NCI-H1694 (cell line): Measurements from ENCODE around the gene UBA5.
"Not testable (repeated sequence)": the region's sequence is repeated elsewhere in the genome, so short reads cannot be mapped to it uniquely, and the experiment has no call there.

Experiments
- DNase-seq: peaks from one replicate; lab custom pipeline; 2025; lab: John Stamatoyannopoulos, UW

Gene UBA5

DNA sequence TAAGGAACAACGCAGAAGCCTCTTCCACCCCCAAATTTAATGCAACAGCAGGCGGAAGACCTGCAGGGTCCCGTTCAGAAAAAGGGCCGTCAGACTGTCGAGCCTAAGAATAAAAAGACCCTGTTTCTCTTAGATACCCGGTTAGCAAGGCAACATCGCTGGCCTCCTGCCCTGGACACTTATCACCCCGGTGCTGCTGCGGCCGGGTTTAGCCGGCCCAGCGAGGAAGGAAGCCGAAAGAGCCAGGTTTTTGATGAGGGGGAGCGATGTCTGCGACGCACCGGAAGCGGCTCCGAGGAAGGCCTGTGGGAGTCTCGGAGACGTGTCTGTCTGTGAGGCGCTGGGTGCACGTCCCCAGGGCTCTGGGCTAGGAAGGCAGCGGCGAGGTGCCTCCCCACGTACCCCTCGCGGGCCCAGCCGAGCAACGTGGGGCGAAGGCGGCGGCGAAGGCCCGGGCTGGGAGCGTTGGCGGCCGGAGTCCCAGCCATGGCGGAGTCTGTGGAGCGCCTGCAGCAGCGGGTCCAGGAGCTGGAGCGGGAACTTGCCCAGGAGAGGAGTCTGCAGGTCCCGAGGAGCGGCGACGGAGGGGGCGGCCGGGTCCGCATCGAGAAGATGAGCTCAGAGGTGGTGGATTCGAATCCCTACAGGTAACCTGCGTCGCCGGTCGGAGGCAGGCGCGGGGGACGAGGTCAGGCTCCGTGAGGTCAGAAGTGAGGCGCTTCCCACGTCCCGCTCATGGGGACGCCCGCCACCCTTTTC, at the start of gene UBA5:
TSS of gene UBA5 (plus strand) at position 278 of the 759 bp plus-strand sequence. CDS start at position 487, 209 bp downstream.
- peak; percentile 55 for DNase-seq

DNA sequence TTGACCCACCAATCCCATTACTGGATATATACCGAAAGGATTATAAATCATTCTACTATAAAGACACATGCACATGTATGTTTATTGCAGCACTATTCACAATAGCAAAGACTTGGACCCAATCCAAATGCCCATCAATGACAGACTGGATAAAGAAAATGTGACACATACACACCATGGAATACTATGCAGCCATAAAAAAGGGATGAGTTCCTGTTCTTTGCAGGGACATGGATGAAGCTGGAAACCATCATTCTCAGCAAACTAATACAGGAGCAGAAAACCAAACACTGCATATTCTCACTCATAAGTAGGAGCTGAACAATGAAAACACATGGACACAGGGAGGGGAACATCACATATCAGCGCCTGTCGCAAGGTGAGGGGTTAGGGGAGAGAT, 44.8 kb upstream of the UBA5 start:
- DNase-seq: not testable (repeated sequence)

DNA sequence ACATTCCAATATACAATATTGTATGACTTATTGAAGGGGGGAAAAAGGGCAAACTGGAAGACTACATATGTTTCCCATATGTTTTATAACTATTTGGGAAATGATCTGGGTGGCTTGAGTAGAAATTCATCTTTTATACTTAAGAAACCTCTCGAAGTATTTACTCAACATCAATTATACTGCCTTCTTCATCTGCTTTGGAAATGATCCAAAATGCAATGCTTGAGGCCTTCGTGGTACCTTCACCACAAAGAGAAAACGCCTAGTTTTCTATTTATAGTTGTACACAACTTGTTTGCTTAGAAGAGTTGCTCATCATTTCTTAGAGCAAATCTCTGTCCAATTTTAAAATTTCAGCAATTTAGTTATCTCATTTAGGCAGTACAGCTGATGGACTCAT, 44.2 kb upstream of the UBA5 start:
- DNase-seq: no peak

DNA sequence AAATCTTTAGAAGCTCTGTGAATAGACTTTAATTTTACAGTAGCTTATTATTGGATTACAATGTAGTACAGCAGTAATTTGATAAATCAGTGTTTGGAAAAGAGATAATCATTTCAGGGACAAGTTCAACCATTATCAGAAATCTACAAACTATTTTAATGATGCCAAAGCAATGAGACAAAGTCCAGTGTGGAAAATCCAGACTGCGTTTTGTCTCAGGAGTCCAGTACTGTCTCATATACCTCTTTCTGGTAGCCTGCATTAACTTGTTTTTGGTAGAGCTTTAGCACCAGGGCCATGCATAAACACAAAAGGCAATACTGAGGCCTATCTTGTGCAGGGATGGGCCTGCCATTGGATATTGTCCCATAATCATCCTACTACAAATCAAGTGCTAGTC, 43.3 kb upstream of the UBA5 start:
- no peak for DNase-seq

DNA sequence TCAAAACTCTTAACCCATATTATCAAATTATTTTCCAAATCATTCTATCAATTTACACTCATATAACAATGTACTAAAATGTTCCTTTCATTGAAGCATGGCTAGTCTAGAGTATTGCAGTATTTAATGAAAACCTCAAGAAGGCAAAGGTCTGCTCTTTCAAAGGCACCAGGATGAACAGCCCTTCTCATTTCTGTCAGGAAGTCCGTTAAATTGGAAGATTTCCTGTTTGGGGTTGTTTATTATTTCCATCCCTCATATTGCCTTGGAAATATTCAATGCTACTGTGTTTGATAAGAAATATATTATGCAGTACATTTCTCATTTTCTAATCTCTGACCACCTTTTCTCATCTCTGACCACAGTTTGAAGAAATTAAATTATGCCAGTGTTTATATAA, 38.0 kb upstream of the UBA5 start:
- no peak for DNase-seq

DNA sequence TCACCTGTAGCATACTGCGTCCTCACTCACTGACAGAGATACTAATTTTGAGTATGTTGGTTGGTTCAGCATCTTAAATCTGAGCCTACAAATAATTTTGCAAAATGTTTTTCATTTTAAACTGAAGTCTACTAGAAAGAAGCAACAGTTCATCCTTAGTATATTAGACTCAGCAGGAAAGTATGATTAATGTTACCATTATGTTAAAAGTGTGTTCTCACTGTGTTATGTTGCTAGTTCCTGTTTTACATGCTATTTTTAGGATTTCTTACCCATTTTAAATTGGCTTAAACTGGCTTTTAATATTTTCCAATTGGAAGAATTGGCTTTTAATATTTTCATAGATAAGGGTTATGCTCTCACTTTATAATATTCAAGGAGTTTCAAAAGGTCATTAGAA, 37.4 kb upstream of the UBA5 start:
- no peak for DNase-seq

DNA sequence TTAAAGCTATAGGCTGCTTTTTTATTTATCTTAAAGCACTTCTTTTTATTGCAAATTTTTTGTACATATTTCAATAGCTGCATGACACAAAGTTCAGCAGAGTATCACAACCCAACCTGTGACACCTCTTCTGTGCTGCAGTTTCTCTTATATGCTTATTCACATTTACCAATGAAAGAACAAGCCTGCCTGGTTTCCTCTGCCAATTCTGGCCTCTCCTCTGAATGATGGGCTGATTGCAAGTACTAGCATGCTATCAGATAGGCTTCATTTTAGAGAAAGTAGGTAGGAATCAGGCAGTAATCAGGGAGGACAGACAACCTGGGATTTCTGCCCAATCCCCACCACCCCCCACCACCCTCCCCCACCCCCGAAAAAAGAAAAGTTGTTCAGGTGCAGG, 36.5 kb upstream of the UBA5 start:
- DNase-seq: no peak

DNA sequence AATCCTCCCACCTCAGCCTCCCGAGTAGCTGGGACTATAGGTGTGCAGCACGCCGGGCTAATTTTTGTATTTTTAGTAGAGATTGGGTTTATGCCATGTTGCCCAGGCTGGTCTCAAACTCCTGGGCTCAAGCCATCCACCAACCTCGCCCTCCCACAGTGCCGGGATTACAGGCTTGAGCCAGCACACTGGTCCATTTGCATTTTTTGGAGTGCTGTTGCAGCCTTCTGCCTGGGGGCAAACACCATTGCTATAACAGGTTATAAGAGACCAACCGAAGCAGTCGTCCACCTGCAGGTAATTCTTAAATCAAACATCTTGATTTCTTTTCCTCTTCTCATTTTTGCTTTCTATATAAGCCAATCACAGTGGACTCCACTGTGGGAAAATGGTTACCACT, 35.3 kb upstream of the UBA5 start:
- DNase-seq: no peak

DNA sequence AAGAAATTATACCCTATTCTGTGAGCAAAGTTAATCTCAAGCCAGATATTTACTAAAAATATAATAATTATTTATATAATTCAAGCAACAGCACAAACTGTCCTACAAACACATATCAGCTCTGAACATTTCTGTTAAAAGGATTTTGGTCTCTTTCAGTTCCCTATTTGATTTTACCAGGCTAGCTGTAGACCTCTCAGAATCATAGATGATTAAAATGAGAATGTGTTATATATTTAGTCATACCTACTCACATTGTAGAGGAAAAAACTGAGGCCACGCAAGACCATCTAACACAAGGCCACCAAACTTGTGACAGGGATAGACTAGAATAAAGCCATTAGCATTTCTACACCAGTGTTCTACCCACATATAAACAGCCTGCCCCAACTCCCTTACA, 34.5 kb upstream of the UBA5 start:
- no peak for DNase-seq

DNA sequence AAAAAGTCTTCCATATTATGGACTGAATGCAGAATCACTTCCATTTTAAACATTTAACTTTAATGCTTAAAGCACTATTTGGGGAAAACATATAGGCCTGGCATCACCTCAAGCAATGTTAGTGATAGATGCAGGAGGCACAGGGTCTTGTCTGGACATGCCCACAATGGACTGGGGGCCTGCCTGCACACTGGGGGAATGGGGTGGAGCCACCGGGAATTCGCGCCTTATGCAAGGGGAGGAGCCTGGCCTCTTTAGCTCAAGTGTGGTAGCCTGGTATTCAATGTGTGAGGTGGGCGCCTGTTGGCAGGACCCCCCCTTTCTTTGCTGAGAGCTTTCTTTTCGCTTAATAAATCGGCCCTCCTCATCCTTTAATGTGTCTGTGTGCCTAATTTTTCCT, 33.2 kb upstream of the UBA5 start:
- DNase-seq: no peak

DNA sequence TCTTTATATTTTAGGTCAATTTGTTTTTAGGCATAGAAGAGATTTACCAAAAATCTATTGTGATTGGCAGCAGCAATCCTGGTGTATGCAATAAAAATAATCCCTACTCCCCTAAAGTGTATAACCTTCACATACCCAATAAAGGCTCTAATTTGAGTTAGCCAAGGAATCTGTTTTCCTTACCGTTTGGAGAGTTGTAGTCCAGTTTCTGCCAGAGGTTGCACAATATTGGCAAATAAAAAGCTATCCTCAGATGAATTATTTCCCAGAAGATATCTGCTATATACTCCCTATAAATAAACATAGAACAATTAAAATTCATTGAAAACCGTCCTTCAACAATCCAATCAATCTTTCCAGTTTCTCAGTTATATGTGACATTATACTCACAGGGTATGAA, 32.0 kb upstream of the UBA5 start:
- DNase-seq: no peak

DNA sequence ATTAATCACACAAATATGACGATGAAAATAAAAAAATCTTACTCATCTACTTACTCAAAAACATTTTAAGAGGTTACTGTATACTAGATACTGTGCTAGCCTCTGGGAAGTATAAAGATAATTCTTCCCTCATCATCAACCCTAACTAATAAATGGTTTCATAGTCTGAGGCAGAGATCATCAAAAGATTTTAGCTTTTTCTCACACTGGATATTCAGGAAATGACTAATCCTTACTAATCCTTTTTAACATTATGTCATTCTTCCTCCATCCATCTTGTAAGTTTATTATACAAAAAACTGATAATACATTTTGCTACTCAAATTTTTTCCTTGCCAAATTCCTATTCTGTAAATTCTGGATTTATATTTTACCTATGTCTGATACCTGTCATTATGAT, 30.2 kb upstream of the UBA5 start:
- DNase-seq: no peak

DNA sequence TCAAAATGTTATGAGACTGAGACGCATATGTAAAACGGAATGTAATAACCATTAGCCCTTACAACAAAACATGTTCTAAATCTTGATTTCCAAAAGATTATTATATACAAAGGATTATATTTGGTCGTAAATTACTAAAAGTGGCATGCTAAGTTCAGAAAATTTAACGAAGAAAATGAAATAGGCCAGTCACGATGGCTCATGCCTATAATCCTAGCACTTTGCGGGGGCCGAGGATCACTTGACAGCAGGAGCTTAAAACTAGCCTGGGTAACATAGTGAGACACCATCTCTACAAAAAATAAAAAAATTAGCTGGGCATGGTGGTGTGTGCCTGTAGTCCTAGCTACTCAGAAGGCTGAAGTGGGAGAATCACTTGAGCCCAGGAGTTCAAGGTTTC, 29.5 kb upstream of the UBA5 start:
- DNase-seq: no peak

DNA sequence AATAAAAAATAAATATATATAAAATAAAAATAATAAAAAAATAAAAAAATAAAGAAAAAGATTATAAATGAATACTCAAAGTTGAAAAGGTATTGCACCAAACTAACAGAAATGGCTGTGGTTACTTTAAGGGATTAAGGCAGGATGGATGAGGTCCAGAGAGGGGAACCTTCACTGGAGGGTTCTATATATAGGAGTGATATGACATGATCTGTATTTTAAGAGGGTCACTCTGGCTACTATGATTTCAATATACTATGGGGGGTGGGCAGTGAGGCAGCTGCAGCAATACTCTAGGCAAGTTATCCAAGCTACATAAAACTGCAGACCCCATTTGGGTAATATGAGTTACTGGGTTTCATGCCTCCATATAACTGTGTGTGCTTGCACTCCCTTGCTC, 25.1 kb upstream of the UBA5 start:
- no peak for DNase-seq

DNA sequence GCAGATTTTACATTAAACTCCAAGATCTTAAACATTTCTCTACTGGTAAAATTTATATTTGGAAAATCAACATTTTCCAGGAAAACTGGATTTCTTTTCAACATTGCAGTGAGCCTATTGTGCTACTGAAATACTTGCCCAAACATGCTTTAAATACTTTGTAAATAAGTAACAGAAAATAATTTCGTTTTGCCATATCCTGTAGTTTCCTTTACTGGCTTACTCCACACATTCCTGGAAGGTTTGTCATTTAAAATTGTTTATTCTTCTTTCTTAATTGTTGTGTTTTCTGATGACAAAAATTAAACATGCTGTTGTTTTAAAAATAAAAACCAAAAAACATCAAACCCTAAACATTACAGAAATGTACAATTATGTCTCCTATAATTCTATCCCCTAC, 22.5 kb upstream of the UBA5 start:
- no peak for DNase-seq

DNA sequence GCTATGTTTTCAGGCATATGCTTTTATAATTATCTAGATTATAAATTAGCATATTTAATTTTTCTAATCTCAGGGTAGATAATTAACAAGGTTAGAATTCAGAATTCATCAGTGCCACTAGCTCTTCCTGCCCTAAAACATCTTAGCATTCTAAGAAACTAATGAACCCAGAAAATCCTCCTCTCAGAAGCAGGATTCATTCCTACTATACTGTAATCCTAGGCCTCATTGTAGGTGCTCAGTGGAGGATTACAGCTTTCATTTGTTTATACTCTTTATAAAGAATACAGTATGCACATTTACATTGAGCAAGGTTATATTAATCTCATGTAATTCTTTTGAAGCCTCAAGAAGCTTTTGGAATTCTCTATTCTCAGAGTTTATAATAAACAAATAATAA, 21.4 kb upstream of the UBA5 start:
- no peak for DNase-seq

DNA sequence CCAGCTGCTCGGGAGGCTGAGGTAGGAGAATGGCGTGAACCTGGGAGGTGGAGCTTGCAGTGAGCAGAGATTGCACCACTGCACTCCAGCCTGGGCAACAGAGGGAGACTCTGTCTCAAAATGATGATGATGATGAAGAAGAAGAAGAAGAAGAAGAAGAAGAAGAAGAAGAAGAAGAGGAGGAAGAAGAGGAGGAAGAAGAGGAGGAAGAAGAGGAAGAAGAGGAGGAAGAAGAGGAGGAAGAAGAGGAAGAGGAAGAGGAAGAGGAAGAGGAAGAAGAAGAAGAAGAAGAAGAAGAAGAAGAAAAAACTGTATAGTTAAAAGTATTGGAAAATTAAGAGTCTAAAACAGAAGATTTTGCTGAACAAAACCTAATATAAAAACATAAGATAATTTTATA, 18.7 kb upstream of the UBA5 start:
- not testable (repeated sequence) for DNase-seq

DNA sequence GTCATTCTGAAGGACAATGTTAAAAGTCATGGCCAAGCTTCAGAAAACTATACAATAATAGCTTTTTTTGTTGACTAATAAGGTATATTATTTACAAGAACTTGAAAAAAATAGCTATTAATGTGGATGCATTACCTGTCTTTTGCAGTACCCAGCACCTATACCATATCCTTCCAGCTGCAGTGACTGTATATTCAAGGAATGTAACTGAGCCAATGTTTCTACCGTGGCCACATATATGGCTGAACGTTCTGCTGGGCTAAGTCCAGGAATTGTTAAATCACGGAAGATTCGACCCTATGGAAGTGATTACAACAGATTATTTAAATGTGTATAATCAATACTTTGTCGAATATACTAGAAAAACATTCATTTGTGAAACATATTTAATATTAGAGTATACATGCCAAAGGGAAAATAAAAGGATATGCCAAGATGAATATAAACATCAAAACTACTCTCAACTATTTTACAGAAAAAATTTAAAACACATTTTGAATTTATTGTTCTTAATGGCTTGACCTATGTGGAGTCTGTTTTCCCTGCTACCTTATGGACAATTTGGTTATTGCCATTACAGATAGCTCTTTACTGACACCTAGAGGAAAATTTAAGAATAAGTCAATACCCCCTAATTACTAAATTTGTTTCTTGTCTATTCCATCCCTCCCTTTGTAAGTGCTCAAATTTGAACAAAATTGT, 18.1 kb upstream of the UBA5 start:
- peak; percentile 26 for DNase-seq

DNA sequence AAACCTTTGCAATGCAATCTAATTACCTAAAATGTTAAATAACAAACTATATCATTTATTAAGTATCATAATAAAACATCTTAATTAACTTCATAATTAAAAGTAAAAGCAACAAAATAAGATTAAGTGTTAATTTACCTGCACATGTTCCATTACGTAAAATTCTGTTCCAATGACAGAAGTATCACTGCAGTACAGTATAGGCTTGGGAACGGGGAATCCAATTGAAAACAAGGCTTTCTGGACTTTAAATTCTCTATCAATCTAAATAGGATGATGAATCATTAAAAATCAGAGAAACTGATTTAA, 17.6 kb upstream of the UBA5 start:
- no peak for DNase-seq

DNA sequence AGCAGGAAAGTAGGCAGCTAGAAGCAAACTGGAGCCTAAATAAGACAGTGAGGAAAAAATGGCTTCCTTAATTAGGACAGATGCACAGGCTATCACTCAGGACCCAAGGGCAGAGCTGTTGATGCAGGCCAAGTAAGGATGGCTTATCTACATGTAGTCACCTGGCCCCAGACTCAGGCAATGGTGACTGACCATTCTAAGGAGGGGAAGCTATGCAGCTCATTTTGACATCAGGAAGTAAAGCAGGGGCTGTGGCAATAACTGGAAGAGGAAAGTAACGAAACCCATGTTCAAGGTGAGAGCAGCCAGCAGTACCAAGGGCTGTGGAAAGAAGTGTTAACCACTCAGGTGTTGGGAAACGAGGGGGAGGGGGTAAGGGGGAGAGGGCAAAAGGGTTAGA, 16.8 kb upstream of the UBA5 start:
- no peak for DNase-seq

DNA sequence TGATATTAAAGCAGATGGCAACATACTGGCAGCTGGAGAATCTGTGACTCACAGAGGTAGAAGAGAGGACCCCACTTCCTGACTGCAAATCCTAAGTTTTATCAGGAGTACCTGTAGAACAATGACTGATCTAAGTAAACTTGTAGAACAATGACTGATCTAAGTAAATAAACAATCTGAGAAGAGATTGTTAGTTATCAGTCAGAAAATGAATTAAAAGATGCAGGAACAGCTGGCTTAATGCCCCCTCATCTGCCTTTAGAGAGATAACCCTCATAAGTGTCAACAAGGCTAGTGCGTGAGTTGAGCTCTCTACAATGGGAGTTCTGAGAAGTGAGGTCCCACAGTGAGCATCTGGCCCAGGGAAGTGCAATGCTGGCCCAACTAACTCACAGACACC, 15.1 kb upstream of the UBA5 start:
- DNase-seq: no peak

DNA sequence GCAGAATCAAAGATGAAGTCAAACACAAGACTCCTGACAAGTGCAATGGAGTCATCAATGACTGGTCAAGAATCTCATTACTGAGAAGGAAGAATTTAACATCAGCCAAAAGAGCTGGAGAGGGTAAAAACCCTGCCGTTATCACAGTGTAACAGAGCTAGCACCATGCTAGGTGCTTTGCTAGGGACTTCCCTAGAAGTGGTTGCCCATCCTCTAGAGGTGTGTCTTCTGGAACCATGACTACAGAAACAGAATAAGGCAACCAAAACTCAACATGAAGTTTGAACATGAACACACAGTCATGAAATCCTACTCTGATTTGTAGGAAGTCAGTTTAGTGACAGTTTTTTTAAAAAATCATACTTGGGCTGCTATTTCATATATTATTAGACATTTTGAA, 10.0 kb upstream of the UBA5 start:
- DNase-seq: no peak

DNA sequence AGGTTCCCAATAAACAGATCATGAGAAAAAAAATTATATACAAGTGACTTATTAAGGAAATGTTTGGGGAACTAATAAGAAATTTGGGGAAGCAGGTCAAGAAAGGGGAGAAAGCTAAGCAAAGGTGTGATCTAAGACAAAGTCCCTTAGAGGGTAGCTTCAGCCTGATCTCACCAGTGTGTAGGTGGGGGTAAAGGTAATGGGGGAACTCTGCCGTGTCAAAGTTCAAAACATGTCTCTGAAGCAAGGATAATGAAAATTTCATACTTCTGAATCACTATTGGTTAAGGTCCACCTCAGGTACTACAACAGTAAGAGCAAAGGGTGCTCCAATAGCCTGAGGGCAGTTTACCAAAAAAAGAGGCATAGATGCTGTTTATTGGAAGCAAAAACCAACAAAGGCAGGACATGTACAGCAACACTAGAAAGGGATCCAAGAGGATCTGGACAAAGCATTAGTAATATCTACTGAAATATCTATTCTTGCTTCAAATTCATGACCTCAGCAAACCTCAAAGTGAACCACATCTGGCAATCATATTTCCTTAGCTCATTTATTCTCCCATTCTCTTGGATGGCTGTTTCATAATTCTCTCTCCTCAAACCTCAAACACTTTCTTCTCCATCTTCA, 7.4 kb upstream of the UBA5 start:
- DNase-seq: no peak

DNA sequence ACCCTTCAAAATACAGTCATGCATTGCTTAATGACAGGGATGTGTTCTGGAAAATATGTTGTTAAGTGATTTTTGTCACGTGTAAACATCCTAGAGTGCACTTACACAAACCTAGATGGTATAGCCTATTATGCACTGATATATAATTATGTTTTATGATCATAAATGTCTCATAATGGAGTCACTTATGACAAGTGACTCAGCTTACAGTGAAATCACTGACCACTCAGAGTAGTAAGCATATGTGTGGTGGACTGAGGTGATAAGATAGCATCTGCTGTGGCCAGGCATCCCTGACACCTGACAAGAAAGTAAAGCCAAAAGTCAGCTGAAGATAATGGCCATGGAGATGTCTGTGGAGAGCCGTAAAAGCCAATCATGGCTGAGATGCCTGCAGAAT, 5.9 kb upstream of the UBA5 start:
- DNase-seq: no peak
